GM06990 (cell line): Measurements from ENCODE around the gene OR1K1.
A peak's percentile ranks its signal among the peaks of the same experiment; 100 is the strongest.
"Not testable (repeated sequence)": the region's sequence is repeated elsewhere in the genome, so short reads cannot be mapped to it uniquely, and the experiment has no call there.

Experiments
- DNase-seq: peaks from one replicate; pipeline ENCODE4 v3.0.0-alpha.2; 2011; ENCODE audit not compliant: insufficient read length; ENCODE audit errors: extremely low read depth
- H3K27me3 ChIP-seq: replicated peaks from 2 replicates; pipeline ENCODE4 v1.6.0; 2011; ENCODE audit warnings: low read length; ENCODE audit not compliant: control insufficient read depth, insufficient read depth
- H3K36me3 ChIP-seq: 2 replicates; pipeline ENCODE4 v1.5.1; 2011; ENCODE audit warnings: low read length; ENCODE audit not compliant: control insufficient read depth, insufficient read depth
- H3K4me3 ChIP-seq: replicated peaks from 2 replicates; pipeline ENCODE4 v1.5.1; 2011; ENCODE audit warnings: low read depth, mild to moderate bottlenecking, control low read depth, low read length
- CTCF ChIP-seq: IDR thresholded peaks from 2 replicates; pipeline ENCODE4 v1.5.1; 2011; ENCODE audit warnings: low read length, control low read depth, mild to moderate bottlenecking, inconsistent platforms; ENCODE audit not compliant: insufficient read depth, poor library complexity, severe bottlenecking

The OR1K1 gene

GRCh38 chr9:122808141-122808540 is 8.2 kb downstream of the OR1K1 start:
- no peak for DNase-seq
- H3K36me3 ChIP-seq, result no peaks in the 10 kb centered on the region
- no peak for TF ChIP-seq CTCF
- no peak overlapping the region for H3K4me3 ChIP-seq
- H3K27me3 ChIP-seq, result no peaks in the 10 kb centered on the region

- not testable (repeated sequence) for DNase-seq, H3K36me3 ChIP-seq, H3K27me3 ChIP-seq, H3K4me3 ChIP-seq
These were observed 9.3 kb downstream of the OR1K1 start for GRCh38 chr9:122809261-122809660.

- no peaks in the 10 kb centered on the region for H3K27me3 ChIP-seq
- H3K4me3 ChIP-seq, result no peak overlapping the region
- H3K36me3 ChIP-seq, result no peaks in the 10 kb centered on the region; the same call in 1 of the 2 replicates
- peak; percentile 17 for DNase-seq
- TF ChIP-seq CTCF, result peak; percentile 60
These were observed 10.5 kb downstream of the OR1K1 start for GRCh38 chr9:122810306-122810946.

GRCh38 chr9:122812736-122813135 is 12.8 kb downstream of the OR1K1 start:
- H3K36me3 ChIP-seq, result no peaks in the 10 kb centered on the region; the same call in 1 of the 2 replicates
- no peak overlapping the region for H3K4me3 ChIP-seq
- DNase-seq, result no peak
- no peak for TF ChIP-seq CTCF
- H3K27me3 ChIP-seq, result no peaks in the 10 kb centered on the region

GRCh38 chr9:122814545-122814944 is 14.6 kb downstream of the OR1K1 start:
- DNase-seq, result no peak
- H3K36me3 ChIP-seq, result no peaks in the 10 kb centered on the region; the same call in 1 of the 2 replicates
- H3K27me3 ChIP-seq, result no peaks in the 10 kb centered on the region
- no peak overlapping the region for H3K4me3 ChIP-seq
- TF ChIP-seq CTCF, result no peak

GRCh38 chr9:122815544-122815943 is 15.6 kb downstream of the OR1K1 start:
- H3K27me3 ChIP-seq, result no peaks in the 10 kb centered on the region
- no peak for DNase-seq
- TF ChIP-seq CTCF, result no peak
- H3K4me3 ChIP-seq, result no peak overlapping the region
- peaks cover 3% of the 10 kb centered on the region for H3K36me3 ChIP-seq
